Kidney glomerular epithelial cell (primary cell): ENCODE measurements around the gene ASCC3.
"Not testable (repeated sequence)": the region's sequence is repeated elsewhere in the genome, so short reads cannot be mapped to it uniquely, and the experiment has no call there.

Source experiments
- DNase-seq: peaks from one replicate; lab custom pipeline; 2025; lab: John Stamatoyannopoulos, UW

The ASCC3 gene

DNA sequence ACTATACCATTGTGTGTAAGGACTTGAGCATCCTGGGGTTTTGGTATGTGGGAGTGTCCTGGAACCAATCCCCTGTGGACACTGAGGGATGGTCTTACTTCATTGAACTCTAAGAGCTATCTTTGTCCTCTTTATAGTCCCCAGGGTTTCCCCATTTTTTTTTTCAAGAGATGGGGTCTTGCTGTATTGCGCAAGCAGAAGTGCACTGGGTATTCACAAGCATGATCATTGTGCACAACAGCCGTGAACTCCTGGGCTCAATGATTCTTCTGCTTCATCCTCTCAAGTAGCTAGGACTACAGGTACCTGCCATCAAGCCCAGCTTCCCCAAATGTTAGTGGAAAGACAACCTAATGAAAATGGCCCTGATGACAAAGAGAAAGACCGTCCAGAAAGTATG is 2.2 kb upstream of the ASCC3 start:
- DNase-seq, result no peak

DNA sequence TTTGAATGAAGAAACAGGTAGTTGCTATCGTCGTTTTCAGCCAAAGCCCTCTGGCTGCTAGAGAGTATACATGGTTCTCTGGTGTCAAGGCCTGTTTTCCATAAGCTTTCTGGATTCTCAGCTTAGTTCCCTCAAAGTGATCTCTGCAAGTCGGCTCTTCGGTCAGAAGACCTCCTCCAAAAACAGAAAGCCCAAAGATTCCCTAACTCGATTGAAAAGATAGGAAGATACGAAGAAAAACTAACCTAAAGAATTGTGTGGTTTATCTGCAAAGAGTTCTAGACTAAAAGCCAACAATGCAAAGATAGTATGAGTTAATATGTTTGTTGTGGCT is 545 bp upstream of the ASCC3 start:
- no peak for DNase-seq

DNA sequence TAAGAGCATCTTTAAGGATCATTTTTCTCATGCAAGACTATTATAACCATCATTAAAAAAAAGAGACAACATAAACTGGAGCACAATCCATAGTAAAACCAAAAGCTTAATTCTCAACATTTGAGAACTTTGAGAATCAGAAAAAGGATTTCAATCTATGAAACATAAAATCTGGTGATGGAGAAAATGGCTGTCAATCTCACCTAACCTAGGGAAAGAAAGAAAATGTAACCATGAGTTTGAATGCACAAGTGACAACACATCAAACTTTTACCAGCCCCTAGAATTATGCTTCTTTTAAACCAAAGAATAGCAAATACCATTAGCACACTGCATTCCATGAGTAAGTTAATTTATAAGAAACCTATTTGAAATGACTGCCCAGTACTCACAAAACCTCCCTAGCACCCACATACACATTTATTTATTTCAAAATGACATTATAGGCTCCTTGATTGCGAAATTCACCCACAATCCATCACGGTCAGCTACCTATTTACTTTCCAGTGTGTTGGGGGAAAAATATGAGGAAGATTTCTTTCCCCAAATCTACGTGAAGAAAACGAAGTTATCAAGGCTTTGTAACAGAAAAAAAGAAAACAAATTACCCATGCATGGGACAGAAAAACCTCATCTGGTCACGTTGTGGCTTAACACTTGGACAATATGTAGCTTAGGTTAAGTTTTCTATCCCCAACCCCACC is 828 bp downstream of the ASCC3 start:
- DNase-seq, result no peak

DNA sequence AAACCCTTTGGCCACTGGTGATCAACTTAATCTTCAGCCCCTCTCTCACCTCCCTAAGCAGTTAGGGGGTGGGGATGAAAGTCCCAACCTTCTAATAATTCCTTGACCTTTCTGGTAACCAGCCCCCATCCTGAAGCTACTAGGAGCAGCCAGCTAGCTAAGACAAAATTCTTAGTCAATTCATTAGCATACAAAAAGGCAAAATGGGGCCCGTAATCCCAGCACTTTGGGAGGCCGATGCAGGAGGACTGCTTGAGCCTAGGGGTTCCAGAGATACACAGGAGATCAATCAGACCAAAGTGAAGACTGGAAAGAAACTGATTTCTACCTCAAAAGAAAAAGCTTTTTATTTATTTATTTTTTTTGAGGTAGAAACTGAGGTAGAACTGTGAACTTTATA is 1.8 kb downstream of the ASCC3 start:
- DNase-seq, result no peak

DNA sequence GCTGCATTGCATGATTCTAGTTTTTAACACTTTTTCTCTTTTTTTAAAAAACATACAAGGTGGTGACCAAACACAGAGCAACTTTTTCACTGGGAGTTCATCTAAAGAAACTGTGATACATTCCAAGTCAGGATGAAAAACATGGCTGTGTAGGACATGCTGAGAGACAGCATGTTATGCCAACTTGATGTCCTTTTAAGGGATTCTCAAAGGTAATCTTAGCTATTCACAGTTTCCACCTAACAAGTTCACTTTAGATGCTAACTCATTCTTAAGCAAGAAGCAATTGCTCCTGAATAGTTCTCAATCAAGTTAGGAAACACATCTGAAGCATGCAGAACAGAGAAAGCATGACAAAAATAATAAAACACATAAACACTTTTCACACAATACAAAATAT is 3.3 kb downstream of the ASCC3 start:
- no peak for DNase-seq

DNA sequence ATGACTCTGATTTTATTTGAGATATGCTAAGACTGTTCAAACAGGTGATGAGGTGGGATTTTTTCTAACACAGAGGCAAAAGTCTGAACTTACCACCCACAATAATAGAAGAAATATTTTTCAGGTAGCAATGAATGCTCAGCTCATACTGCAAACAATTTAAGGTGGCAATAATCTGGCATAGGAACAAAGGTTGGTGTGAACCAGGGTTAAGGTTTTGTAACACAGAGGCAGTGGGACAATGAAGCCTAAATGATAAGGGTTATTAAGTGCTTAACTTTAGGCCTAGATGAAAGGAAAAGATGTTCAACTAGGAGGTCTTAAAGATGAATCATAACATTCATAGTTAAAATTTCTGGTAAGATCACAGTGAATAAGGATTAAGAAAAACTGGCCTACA is 4.9 kb downstream of the ASCC3 start:
- no peak for DNase-seq

DNA sequence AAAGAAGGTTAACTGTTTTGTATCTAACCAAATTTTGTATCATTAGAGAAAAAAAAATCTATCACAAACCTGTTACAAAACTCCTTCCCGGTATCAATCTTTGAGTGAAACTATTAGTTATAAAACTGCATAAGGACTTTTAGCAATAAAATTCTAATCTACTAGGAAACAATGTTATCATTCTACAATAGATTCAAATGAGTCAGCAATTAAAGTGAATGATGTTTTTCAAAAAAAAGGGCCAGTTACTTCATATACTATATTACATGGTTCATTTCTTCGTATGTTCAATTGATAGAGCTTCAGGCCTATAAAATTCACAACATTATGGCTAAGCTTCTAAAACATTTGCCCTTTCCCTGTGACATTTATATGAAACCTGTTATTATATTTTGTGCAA is 15.6 kb downstream of the ASCC3 start:
- no peak for DNase-seq

DNA sequence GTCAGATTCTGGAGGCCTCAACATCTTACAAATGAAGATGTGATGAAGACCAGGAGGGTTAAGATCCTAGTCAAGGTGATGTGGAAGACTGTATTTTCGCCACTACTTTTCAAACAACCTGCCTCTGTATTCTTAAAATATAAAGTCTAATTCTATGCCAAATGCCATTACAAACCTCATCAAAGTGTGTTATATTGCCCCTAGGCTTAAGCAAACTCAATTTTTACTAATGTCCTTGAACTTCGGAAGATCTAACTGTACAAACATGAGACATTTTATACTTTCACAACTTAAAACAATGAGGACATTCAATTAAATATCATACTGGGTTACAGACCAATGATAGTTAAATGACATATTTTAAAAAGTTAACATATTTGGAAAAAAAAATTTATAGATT is 19.1 kb downstream of the ASCC3 start:
- DNase-seq, result no peak

DNA sequence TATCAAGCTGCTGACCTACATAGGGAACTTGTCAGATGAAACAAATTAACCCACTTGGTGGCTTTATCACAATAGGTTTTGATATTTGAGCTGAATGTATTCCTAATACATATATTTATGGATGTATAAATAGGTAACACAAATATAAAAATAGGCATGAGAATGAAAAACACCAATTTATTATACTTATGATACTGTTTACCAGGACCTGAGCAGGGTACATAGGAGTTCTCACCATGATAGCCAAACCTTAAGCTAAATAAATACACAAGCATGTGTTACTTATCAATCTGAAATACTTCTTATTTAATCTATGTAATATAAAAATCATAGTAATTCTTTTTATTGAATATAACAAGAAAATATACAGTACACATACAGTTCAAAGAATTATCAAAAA is 25.0 kb downstream of the ASCC3 start:
- DNase-seq, result no peak

DNA sequence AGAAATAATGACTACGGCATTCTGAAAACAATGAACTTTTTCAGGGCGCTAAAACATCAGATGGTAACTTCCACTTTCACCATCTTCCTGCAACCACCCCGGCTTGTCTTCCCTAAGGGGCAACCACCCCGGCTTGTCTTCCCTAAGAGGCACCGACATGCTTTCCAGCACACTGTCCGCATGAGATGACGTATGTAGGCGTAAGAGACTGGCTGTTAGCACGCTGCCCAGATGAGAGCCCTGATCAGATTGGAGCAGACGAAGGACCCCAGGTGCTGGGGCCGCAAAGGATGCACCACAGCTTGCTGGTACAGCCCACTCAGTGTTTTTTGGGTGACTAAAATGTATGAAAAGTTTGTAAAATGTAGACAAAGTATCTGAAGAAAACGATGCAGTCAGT is 29.3 kb downstream of the ASCC3 start:
- DNase-seq, result no peak

DNA sequence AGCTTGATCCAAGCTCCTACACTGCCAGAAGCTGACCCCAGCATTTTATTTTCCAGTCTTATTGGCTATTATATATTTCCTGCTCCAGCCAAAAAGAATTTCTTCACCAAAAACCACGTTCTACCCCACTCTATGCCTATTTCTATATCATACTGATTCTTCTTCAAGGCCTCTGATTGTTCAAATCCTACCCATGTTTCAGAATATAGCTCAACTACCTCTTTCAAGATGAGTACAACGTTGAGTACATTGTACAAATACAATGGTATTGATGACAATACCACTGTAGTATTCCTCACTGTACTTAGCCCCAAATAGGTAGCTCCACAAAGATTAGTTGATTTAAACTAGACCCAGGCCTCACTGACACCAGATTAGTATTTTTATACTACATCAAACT is 31.0 kb downstream of the ASCC3 start:
- DNase-seq, result no peak

DNA sequence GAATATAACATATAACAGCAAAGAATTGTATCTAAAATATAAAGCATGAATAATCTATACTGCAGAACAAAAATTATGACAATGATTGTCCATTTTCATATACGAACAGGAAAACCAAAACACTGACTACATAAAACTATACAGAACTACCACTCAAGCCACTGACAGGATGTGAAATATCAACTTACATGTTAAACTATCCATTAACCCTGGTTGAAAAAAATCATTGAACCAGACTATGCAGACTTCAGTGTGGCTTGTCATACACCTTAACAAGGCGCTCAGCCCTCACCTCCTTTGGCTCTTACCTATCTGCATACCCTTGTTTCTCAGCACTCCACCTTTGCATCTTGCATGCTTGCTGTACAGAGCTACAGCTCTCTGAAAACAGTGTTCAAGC is 34.9 kb downstream of the ASCC3 start:
- DNase-seq, result no peak

DNA sequence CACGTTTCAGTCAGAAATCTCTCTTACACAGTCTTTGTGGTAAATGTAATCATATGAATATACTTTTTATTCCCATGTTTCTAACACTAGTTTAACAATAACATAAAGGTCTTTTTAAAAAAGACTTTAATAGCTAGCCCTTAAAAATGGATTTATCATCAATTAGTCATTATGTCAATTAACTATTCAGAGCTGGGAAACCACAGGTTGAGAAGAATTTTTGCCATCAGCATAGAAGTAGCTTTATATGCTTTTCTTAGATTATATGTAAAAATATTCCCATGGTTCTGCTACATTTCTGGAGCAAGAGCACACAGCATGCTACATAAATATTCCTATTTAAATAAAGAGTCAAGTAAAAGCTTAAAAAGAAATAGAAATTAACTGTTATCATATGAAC is 35.5 kb downstream of the ASCC3 start:
- DNase-seq, result no peak

DNA sequence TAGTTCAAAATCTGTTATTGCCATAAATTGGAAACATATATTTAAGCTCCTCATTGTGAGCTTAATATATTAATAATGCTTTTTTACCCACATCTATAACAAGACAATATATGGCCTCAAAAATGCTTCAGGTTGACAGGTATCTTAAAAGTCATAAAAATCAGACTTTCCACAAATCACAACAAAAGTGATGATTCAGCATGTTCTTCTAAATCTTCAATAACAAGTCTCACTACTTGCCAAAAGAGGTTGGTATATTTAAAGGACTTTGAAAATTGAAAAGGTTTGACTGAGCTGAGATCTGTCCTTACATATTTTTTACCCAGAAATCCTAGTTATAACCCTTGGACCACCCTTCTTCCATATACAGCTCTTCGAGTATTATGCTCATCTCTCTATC is 41.7 kb downstream of the ASCC3 start:
- DNase-seq, result no peak

DNA sequence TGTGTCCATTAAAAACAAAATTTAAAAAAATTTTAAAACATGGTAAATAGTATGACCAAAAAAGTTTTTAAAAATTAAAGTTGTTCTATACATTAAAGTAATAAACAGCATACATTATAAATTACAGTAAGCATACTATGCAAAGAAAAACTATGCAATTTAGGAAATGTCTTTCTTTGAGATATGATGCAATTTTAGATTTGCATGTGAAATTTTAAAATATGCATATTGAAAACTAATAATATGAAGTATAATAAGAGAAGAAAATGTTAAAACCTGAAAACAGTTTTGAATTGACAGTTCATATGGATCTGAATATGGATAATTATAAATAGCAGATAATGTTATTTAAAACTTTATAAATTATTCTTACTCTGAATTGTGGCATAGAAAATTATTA is 43.1 kb downstream of the ASCC3 start:
- no peak for DNase-seq

DNA sequence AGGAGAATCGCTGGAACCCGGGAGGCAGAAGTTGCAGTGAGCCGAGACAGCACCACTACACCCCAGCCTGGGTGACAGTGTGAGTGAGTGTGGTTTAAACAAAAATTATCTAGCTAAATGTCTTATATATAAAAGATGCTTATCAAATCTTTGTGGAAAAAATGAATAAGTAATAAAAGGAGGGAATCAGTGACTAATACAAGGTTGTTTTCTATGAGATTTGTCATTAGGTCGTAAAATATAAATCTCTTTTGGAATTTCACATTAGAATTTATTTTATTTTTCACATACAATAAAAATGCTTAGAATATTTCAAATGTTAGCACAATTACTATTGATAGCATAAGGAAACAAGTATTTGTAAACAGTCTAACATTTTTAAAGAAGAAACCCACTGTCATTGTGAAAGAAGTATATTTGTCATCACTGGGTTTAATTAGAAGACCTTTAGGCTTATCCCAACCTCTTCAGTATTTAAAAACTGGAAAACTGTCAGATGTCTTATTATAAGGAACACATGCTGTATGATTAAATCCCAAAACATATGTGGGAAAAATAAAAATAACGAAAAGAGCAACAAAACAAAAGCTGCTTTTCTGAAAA is 47.1 kb downstream of the ASCC3 start:
- no peak for DNase-seq

DNA sequence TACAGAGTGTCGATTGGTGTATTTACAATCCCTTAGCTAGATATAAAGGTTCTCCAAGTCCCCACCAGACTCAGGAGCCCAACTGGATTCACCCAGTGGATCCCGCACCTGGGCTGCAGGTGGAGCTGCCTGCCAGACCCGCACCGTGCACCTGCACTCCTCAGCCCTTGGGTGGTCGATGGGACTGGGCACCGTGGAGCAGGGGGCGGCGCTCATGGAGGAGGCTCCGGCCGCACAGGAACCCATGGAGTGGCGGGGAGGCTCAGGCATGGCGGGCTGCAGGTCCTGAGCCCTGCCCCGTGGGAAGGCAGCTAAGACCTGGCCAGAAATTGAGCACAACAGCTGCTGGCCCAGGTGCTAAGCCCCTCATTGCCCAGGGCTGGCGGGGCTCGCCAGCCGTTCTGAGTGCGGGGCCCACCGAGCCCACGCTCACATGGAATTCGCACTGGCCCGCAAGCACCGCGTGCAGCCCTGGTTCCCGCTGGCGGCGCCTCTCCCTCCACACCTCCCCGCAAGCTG is 52.0 kb downstream of the ASCC3 start:
- DNase-seq, result not testable (repeated sequence)

DNA sequence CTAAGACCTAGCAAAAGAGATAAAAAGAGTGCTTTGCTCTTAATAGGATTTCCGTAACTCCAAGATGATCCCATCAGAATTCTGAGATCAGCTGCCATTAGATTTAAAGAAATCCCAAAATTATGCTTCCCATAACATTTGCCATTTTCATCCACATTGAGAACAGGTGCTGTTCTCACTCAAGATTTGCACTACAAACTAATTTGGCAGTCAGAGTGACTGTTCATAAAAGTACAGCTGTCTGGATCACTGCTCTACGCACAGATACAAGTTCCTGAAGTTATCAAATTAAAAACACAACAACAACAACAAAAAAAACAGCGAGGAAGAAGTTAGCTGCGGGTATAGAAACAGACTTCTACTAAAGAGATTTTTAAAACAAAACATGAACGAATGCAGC is 58.1 kb downstream of the ASCC3 start:
- DNase-seq, result no peak

DNA sequence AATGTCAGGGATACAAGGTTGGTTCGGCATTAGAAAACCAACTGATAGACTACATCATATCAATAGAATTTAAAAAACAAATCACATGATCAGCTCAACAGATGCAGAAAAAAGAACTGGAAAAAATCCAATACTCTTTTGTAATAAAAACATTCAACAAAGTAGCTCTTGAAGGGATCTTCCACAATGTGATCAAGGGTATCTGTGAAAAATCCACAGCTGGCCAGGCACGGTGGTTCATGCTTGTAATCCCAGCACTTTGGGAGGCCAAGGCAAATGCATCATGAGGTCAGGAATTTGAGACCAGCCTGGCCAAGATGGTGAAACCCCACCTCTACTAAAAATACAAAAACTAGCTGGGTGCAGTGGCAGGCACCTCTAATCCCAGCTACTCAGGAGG is 63.1 kb downstream of the ASCC3 start:
- DNase-seq, result no peak

DNA sequence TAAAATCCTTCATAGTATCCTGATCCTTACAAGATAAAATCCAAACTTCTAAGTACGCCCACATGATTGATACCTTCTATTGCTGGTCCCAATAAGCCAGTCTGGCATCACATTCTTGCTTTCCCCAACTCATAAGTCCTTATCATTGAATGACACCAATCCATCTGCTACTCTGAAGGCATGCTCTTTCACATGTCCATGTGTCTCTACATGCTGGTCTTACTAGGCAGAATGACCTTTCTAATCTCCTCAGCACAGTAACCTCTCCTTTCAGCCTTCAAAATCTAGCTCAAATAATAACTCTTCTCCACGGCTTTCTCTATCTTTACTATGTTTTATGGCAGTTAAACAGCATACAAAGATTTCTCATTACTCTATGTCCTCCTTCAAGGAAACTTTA is 71.1 kb downstream of the ASCC3 start:
- DNase-seq, result no peak

DNA sequence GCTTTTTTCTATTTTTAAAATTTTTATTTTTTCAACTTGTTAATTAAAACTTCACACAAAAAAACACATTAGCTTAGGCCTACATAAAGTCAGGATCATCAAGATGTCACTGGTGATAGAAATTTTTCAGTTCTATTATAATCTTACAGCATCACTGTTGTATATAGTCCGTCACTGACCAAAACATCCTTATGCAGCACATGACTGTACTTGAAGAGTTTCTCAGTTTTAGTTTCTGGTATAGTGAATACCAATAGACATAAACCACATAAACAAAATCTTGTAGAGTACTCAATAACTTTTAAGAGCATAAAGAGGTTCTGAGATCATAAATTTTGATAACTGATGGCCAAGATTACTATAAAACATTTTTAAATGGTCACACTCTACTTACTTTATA is 71.8 kb downstream of the ASCC3 start:
- no peak for DNase-seq

DNA sequence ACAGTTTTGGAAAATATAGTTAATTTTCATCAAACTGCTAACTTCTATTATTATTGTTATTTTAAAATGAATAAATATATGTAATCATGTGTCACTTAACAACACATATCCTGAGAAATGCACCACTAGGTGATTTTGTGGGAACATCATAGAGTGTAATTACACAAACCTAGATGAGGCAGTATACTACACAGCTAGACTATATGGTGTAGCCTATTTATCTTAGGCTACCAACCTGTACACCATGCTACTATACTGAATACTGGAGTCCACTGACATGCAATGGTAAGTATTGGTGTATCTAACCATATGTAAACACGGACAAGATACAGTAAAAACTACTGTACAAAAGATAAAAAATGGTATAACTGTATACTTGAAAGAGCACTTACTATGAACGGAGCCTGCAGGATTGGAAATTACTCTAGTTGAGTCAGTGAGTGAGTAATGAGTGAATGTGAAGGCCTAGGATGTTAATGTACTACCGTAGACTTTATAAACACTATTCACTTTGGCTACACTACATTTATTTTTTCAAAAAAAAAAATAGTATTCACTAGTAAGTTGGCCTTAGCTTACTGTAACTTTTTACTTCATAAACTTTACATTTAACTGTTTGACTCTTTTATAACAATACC is 72.4 kb downstream of the ASCC3 start:
- DNase-seq, result peak; percentile 47

DNA sequence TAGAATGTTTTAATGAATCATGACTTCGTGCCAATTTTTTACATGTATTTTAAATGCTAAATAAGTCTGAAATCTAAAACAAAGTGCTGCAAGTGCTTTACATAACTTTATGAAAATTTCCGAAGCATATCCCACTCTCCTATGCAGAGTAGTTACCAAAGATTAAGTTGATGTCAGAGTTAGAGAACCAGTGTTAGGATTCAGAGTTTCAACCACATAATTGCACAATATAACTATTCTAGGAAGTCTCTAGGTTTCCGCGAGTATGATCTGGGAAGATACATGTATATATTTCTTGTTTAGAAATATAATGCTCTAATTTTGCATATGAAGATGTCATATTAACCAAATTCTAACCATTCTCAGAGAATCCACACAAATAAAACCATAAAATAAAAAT is 74.8 kb downstream of the ASCC3 start:
- no peak for DNase-seq
